Bronchial epithelial cell (primary cell): ENCODE measurements around the gene KCNV2. TPM values are rescaled to one million over a fixed set of nuclear protein-coding genes. Genes with fewer than 3 reads are reported as not detected.

Experiments used
- DNase-seq: peaks from one replicate; pipeline ENCODE4 v3.0.0-alpha.2; 2010; ENCODE audit warnings: low read depth
- FAIRE-seq: peaks from 2 replicates; lab custom pipeline; 2011; peaks lifted over from hg19 to GRCh38; lab: Jason Lieb, UNC
- H3K27me3 ChIP-seq: 2 replicates; pipeline ENCODE4 v1.5.1; 2011; ENCODE audit warnings: low read length; ENCODE audit not compliant: control insufficient read depth, insufficient read depth
- H3K36me3 ChIP-seq: 2 replicates; pipeline ENCODE4 v1.5.1; 2011; ENCODE audit warnings: low read length; ENCODE audit not compliant: control insufficient read depth, insufficient read depth
- H3K4me3 ChIP-seq: 2 replicates; pipeline ENCODE4 v1.5.1; 2011; ENCODE audit warnings: mild to moderate bottlenecking, low read depth, low read length, control low read depth
- CTCF ChIP-seq: IDR thresholded peaks from 2 replicates; pipeline ENCODE4 v1.5.1; 2011; ENCODE audit warnings: mild to moderate bottlenecking, moderate library complexity, low read length, control low read depth, inconsistent platforms; ENCODE audit not compliant: insufficient read depth, severe bottlenecking
- total RNA-seq: library from RNA; depleted of rRNA; stranded (reverse); fragments of >200 nt; gene quantifications from 2 replicates; pipeline ENCODE4 v1.2.1, GENCODE V29; 2014

The KCNV2 gene
- total RNA-seq, 1 donor from 2014 or later = not detected

GRCh38 chr9:2709645-2710101, 7.6 kb upstream of the KCNV2 start:
- Histone ChIP-seq H3K27me3 (no peaks in the 10 kb centered on the region), H3K4me3 (no peak overlapping the region), H3K36me3 (no peaks in the 10 kb centered on the region)
- DNase-seq = no peak
- FAIRE-seq = no peak
- TF ChIP-seq CTCF = no peak

GRCh38 chr9:2711716-2712115, 5.6 kb upstream of the KCNV2 start:
- no peak overlapping the region for H3K4me3 ChIP-seq
- no peaks in the 10 kb centered on the region for H3K27me3 ChIP-seq
- FAIRE-seq (no peak), DNase-seq (no peak)
- H3K36me3 ChIP-seq = no peaks in the 10 kb centered on the region
- no peak for TF ChIP-seq CTCF

GRCh38 chr9:2718001-2718697, 839 bp downstream of the KCNV2 start:
- DNase-seq (no peak), FAIRE-seq (no peak)
- H3K4me3 ChIP-seq = no peak overlapping the region
- no peak for TF ChIP-seq CTCF
- H3K36me3 ChIP-seq = peaks cover 2% of the 10 kb centered on the region
- H3K27me3 ChIP-seq = no peaks in the 10 kb centered on the region

- DNase-seq (no peak), FAIRE-seq (no peak)
- no peak overlapping the region for H3K4me3 ChIP-seq
- peaks cover 2% of the 10 kb centered on the region for H3K36me3 ChIP-seq
- no peaks in the 10 kb centered on the region for H3K27me3 ChIP-seq
- TF ChIP-seq CTCF = no peak
Observed at GRCh38 chr9:2718698-2719033, 1.4 kb downstream of the KCNV2 start.

GRCh38 chr9:2720179-2720654, 2.9 kb downstream of the KCNV2 start:
- no peak for FAIRE-seq
- DNase-seq = no peak
- H3K27me3 ChIP-seq = no peaks in the 10 kb centered on the region
- peaks cover 2% of the 10 kb centered on the region for H3K36me3 ChIP-seq
- no peak overlapping the region for H3K4me3 ChIP-seq
- no peak for TF ChIP-seq CTCF

- DNase-seq (peak; percentile 93), FAIRE-seq (peak; percentile 62)
- H3K36me3 ChIP-seq = peaks cover 2% of the 10 kb centered on the region
- H3K27me3 ChIP-seq = no peaks in the 10 kb centered on the region
- TF ChIP-seq CTCF = no peak
- H3K4me3 ChIP-seq = no peak overlapping the region
Observed at GRCh38 chr9:2722715-2723114, 5.4 kb downstream of the KCNV2 start.
